ENCODE data around the gene RNF34.

Gene RNF34

DNA sequence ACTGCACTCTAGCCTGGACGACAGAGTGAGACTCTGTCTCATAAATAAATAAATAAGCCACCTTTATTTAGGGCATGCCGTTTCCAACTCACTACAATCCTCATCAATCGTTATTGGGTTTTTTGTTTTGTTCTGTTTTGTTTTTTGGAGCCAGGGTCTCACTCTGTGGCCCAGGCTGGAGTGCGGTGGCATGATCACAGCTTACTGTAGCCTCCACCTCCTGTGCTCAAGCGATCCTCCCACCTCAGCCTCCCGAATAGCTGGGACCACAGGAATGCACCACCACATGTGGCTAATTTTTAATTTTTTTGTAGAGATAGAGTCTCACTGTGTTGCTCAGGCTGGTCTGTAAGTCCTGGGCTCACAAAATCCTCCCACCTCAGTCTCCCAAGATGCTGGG, 44.1 kb upstream of the RNF34 start:
- H3K9me2 ChIP-seq (replicated peaks; ENCODE audit: low read depth, low read length) = no peaks in the 10 kb centered on the region
- peaks cover 5% of the 10 kb centered on the region for H4K20me1 ChIP-seq (ENCODE audit: insufficient read depth, low read length, poor library complexity, severe bottlenecking)
- H3K9ac ChIP-seq (ENCODE audit: low read depth, low read length, poor library complexity, severe bottlenecking) = no peak overlapping the region
- no peak for TF ChIP-seq EZH2phosphoT487 (IDR thresholded peaks at IDR 0.05; ENCODE audit: borderline replicate concordance)
- TF ChIP-seq, protein P1, sequence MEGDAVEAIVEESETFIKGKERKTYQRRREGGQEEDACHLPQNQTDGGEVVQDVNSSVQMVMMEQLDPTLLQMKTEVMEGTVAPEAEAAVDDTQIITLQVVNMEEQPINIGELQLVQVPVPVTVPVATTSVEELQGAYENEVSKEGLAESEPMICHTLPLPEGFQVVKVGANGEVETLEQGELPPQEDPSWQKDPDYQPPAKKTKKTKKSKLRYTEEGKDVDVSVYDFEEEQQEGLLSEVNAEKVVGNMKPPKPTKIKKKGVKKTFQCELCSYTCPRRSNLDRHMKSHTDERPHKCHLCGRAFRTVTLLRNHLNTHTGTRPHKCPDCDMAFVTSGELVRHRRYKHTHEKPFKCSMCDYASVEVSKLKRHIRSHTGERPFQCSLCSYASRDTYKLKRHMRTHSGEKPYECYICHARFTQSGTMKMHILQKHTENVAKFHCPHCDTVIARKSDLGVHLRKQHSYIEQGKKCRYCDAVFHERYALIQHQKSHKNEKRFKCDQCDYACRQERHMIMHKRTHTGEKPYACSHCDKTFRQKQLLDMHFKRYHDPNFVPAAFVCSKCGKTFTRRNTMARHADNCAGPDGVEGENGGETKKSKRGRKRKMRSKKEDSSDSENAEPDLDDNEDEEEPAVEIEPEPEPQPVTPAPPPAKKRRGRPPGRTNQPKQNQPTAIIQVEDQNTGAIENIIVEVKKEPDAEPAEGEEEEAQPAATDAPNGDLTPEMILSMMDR (conservative IDR thresholded peaks at IDR 0.05; ENCODE audit: low read length) = no peak
- no peaks in the 10 kb centered on the region for H3K9me3 ChIP-seq (ENCODE audit: insufficient read depth, low read depth, low read length)
- peaks cover 14% of the 10 kb centered on the region for H3K79me2 ChIP-seq (ENCODE audit: insufficient read depth, low read length)
- peaks cover 9% of the 10 kb centered on the region for H3K4me1 ChIP-seq (ENCODE audit: insufficient read depth, low read length, poor library complexity, severe bottlenecking)
- H2AFZ ChIP-seq (ENCODE audit: low read length) = no peak overlapping the region
- H3K4me3 ChIP-seq (ENCODE audit: low read length, poor library complexity, severe bottlenecking) = no peak overlapping the region
- no peak overlapping the region for H3K4me2 ChIP-seq (ENCODE audit: low read depth, low read length, poor library complexity, severe bottlenecking)
- H3K27me3 ChIP-seq (ENCODE audit: insufficient read depth, low read length, poor library complexity, severe bottlenecking) = no peaks in the 10 kb centered on the region
- no peaks in the 10 kb centered on the region for H3F3A ChIP-seq (ENCODE audit: low read depth)
- H3K36me3 ChIP-seq (ENCODE audit: insufficient read depth, low read length) = no peaks in the 10 kb centered on the region

DNA sequence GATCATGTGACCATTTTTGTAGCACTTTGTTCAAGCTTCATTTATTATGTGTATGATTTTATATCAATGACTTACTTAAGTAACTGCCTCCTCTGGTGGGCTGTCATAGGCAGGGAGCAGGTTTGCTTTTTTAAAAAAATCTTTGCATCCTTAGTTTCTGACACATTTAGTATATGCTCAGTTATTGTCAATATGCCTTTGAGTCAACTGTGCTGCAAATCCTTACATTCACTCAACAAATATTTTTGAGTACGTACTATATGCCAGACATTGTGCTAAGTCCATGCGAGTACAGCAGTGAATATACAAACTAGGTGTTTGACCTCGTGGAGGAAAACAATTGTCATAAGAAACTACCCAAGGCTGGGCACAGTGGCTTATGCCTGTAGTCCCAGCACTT, 43.3 kb upstream of the RNF34 start:
- Histone ChIP-seq H3K9me3 (ENCODE audit: insufficient read depth, low read depth, low read length) (no peaks in the 10 kb centered on the region), H3K27me3 (ENCODE audit: insufficient read depth, low read length, poor library complexity, severe bottlenecking) (no peaks in the 10 kb centered on the region), H3K4me2 (ENCODE audit: low read depth, low read length, poor library complexity, severe bottlenecking) (no peak overlapping the region), H3F3A (ENCODE audit: low read depth) (no peaks in the 10 kb centered on the region), H4K20me1 (ENCODE audit: insufficient read depth, low read length, poor library complexity, severe bottlenecking) (no peaks in the 10 kb centered on the region), H3K9me2 (replicated peaks; ENCODE audit: low read depth, low read length) (no peaks in the 10 kb centered on the region), H2AFZ (ENCODE audit: low read length) (no peak overlapping the region), H3K79me2 (ENCODE audit: insufficient read depth, low read length) (peaks cover 5% of the 10 kb centered on the region), H3K4me1 (ENCODE audit: insufficient read depth, low read length, poor library complexity, severe bottlenecking) (peaks cover 6% of the 10 kb centered on the region), H3K4me3 (ENCODE audit: low read length, poor library complexity, severe bottlenecking) (no peak overlapping the region), H3K36me3 (ENCODE audit: insufficient read depth, low read length) (no peaks in the 10 kb centered on the region), H3K9ac (ENCODE audit: low read depth, low read length, poor library complexity, severe bottlenecking) (no peak overlapping the region)
- TF ChIP-seq, protein P1 (conservative IDR thresholded peaks at IDR 0.05; ENCODE audit: low read length) = no peak
- TF ChIP-seq EZH2phosphoT487 (IDR thresholded peaks at IDR 0.05; ENCODE audit: borderline replicate concordance) = no peak

DNA sequence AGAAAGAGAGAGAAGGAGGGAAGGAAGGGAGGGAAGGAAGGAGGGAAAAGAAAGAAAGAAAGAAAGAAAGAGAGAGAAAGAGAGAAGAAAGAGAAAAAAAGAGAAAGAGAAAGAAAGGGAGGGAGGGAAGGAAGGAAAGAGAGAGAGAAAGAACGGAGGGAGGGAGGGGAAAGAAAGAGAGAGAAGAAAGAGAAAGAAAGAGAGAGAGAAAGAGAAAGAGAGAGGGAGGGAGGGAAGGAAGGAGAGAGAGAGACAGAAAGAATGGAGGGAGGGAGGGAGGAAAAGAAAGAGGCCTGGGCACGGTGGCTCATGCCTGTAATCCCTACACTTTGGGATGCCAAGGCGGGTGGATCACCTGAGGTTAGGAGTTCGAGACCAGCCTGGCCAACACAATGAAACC, 42.6 kb upstream of the RNF34 start:
- H3K27me3 ChIP-seq (ENCODE audit: insufficient read depth, low read length, poor library complexity, severe bottlenecking) = no peaks in the 10 kb centered on the region
- no peak overlapping the region for H2AFZ ChIP-seq (ENCODE audit: low read length)
- no peak overlapping the region for H3K4me2 ChIP-seq (ENCODE audit: low read depth, low read length, poor library complexity, severe bottlenecking)
- H3K4me3 ChIP-seq (ENCODE audit: low read length, poor library complexity, severe bottlenecking) = no peak overlapping the region
- no peaks in the 10 kb centered on the region for H3K36me3 ChIP-seq (ENCODE audit: insufficient read depth, low read length)
- TF ChIP-seq, protein P1 (conservative IDR thresholded peaks at IDR 0.05; ENCODE audit: low read length) = no peak
- TF ChIP-seq EZH2phosphoT487 (IDR thresholded peaks at IDR 0.05; ENCODE audit: borderline replicate concordance) = no peak
- no peaks in the 10 kb centered on the region for H3K9me2 ChIP-seq (replicated peaks; ENCODE audit: low read depth, low read length)
- no peaks in the 10 kb centered on the region for H3K79me2 ChIP-seq (ENCODE audit: insufficient read depth, low read length)
- H3K9me3 ChIP-seq (ENCODE audit: insufficient read depth, low read depth, low read length) = no peaks in the 10 kb centered on the region
- no peak overlapping the region for H3K9ac ChIP-seq (ENCODE audit: low read depth, low read length, poor library complexity, severe bottlenecking)
- H3K4me1 ChIP-seq (ENCODE audit: insufficient read depth, low read length, poor library complexity, severe bottlenecking) = peaks cover 6% of the 10 kb centered on the region
- no peaks in the 10 kb centered on the region for H3F3A ChIP-seq (ENCODE audit: low read depth)
- H4K20me1 ChIP-seq (ENCODE audit: insufficient read depth, low read length, poor library complexity, severe bottlenecking) = no peaks in the 10 kb centered on the region
